Measurements from ENCODE around the gene NFYB. TPM values are rescaled to one million over a fixed set of nuclear protein-coding genes. Genes with fewer than 3 reads are reported as not detected.

NFYB gene
- total and polyA plus RNA-seq, 2 donors from 2014 or later: 24.6 to 31.1 TPM

DNA sequence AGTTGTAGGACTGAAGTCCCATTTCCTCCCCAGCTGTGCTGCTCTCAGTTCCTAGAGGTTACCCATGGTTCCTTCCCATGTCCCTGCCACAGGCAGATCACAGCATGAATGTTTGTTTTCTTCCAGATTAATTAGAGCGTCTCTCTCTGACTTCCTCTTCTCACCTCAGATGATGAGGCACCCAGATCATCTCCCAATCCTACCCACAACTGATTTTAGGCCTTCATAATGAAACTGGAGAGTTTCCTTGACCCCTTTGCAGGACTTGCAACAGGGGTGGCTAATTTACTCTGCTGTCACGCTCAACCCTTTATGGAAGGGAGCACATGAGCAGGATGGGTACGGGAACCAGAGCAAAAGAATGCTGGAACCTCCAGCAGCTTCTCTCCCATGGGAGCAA lies 45.4 kb upstream of the NFYB start:
- FAIRE-seq (no peak), DNase-seq (no peak)
- no peak overlapping the region for H3K27ac ChIP-seq (ENCODE audit: low read depth in 2 of 2, low read length in 2 of 2)
- intact Hi-C loops (cut with DNase I): no loop called here
- no peaks in the 10 kb centered on the region for H3K27me3 ChIP-seq (ENCODE audit: control insufficient read depth, insufficient read depth, low read length)
- H3K36me3 ChIP-seq (ENCODE audit: control insufficient read depth in 2 of 3, insufficient read depth in 3 of 3, low read length in 3 of 3): no peaks in the 10 kb centered on the region
- no peak overlapping the region for H3K4me3 ChIP-seq (ENCODE audit: low read length in 3 of 3)
- H3K9ac ChIP-seq (ENCODE audit: low read length in 3 of 3): no peak overlapping the region
- H3K4me1 ChIP-seq (ENCODE audit: control insufficient read depth in 2 of 3, insufficient read depth in 2 of 3, low read depth in 1 of 3, low read length in 3 of 3): no peaks in the 10 kb centered on the region
- H3K9me3 ChIP-seq (ENCODE audit: control insufficient read depth in 2 of 3, insufficient read depth in 1 of 3, low read length in 3 of 3): peaks cover 0 to 9% (median 0%) of the 10 kb centered on the region in 3 donors
- TF ChIP-seq CTCF (IDR thresholded peaks at IDR 0.05; ENCODE audit: borderline replicate concordance, extremely low read depth, insufficient read depth): no peak

GRCh38 chr12:104182621-104183378 lies 44.8 kb upstream of the NFYB start:
- peaks cover 0 to 2% (median 0%) of the 10 kb centered on the region in 3 donors for H3K4me1 ChIP-seq (ENCODE audit: control insufficient read depth in 2 of 3, insufficient read depth in 2 of 3, low read depth in 1 of 3, low read length in 3 of 3)
- FAIRE-seq: no peak
- intact Hi-C loops (cut with DNase I): no loop called here
- H3K9me3 ChIP-seq (ENCODE audit: control insufficient read depth in 2 of 3, insufficient read depth in 1 of 3, low read length in 3 of 3): peaks cover 0 to 9% (median 0%) of the 10 kb centered on the region in 3 donors
- H3K4me3 ChIP-seq (ENCODE audit: low read length in 3 of 3): no peak overlapping the region
- H3K36me3 ChIP-seq (ENCODE audit: control insufficient read depth in 2 of 3, insufficient read depth in 3 of 3, low read length in 3 of 3): no peaks in the 10 kb centered on the region
- no peak for DNase-seq
- H3K27me3 ChIP-seq (ENCODE audit: control insufficient read depth, insufficient read depth, low read length): no peaks in the 10 kb centered on the region
- H3K27ac ChIP-seq (ENCODE audit: low read depth in 2 of 2, low read length in 2 of 2): no peak overlapping the region
- H3K9ac ChIP-seq (ENCODE audit: low read length in 3 of 3): no peak overlapping the region
- TF ChIP-seq CTCF (IDR thresholded peaks at IDR 0.05; ENCODE audit: borderline replicate concordance, extremely low read depth, insufficient read depth): no peak

GRCh38 chr12:104182144-104182543 lies 44.1 kb upstream of the NFYB start:
- no peak for FAIRE-seq
- no peaks in the 10 kb centered on the region for H3K27me3 ChIP-seq (ENCODE audit: control insufficient read depth, insufficient read depth, low read length)
- peaks cover 0 to 9% (median 0%) of the 10 kb centered on the region in 3 donors for H3K9me3 ChIP-seq (ENCODE audit: control insufficient read depth in 2 of 3, insufficient read depth in 1 of 3, low read length in 3 of 3)
- no peak overlapping the region for H3K9ac ChIP-seq (ENCODE audit: low read length in 3 of 3)
- H3K4me1 ChIP-seq (ENCODE audit: control insufficient read depth in 2 of 3, insufficient read depth in 2 of 3, low read depth in 1 of 3, low read length in 3 of 3): peaks cover 0 to 2% (median 0%) of the 10 kb centered on the region in 3 donors
- intact Hi-C loops (cut with DNase I): no loop called here
- H3K27ac ChIP-seq (ENCODE audit: low read depth in 2 of 2, low read length in 2 of 2): no peak overlapping the region
- no peak overlapping the region for H3K4me3 ChIP-seq (ENCODE audit: low read length in 3 of 3)
- no peak for TF ChIP-seq CTCF (IDR thresholded peaks at IDR 0.05; ENCODE audit: borderline replicate concordance, extremely low read depth, insufficient read depth)
- no peaks in the 10 kb centered on the region for H3K36me3 ChIP-seq (ENCODE audit: control insufficient read depth in 2 of 3, insufficient read depth in 3 of 3, low read length in 3 of 3)
- DNase-seq: peak in 1 of 5 donors; percentile 79
